Suppressor macrophage treated with lipopolysaccharide for 4 hours (primary cell): Measurements from ENCODE around the gene ACTL6B.
A peak's percentile ranks its signal among the peaks of the same experiment; 100 is the strongest.
"Not testable (repeated sequence)": the region's sequence is repeated elsewhere in the genome, so short reads cannot be mapped to it uniquely, and the experiment has no call there.

Source experiments
- DNase-seq: peaks from one replicate; pipeline ENCODE4 v3.0.0-alpha.2; 2020

The ACTL6B gene

DNA sequence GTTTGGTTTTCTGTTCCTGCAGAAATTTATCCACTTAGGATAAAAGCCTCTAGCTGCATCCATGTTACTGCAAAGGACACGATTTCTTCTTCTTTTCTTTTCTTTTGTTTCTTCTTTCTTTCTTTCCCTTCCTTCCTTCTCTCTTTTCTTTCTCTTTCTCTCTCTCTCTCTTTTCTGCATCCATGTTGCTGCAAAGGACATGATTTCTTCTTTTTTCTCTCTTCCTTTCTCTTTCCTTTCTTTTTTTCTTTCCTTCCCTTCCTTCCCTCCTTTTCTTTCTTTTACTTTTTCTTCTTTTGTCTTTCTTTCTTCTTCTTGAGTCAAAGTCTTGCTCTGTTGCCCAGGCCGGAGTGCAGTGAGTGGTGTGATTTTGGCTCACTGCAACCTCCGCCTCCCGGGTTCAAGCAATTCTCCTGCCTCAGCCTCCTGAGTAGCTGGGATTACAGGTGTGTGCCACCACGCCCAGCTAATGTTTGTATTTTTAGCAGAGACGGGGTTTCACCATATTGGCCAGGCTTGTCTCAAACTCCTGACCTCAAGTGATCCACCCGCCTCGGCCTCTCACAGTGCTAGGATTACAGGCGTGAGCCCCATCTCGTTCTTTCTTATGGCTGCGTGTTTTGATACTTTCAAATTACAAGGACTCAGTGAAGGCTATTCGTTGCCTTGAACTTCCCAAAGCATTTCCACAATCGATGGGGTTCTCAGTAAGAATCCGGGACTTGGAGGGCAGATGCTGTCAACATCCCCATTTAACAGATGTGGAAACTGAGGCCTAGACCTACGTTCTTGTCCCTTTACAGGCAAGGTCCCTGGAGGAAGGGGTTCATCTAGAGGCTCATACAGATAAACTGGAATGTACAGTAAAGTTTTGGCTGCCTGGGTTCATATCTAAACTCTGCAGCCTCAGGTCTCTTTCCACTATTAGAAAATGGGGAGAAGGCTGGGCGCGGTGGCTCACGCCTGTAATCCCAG, 15.4 kb upstream of the ACTL6B start:
- no peak for DNase-seq

DNA sequence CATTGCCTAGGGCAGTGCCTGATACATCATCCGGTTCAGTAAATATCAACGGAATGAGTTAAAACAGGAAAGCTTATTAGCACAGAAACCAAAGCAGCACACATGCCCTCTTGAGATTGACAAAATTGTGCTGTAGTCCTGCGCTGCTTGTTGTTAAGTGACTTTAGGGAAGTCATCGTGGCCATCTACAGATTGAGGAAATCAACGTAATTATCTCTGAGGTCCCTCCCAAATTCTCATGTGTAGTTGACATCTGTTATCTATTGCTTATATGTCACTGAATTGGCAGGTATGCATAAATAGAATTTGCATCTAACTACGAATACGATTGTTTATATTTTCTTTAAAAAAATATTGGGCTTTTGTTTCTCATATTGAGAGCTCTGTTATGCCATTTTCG, 13.8 kb upstream of the ACTL6B start:
- no peak for DNase-seq

- not testable (repeated sequence) for DNase-seq
Observed at GRCh38 chr7:100669106-100669505, 12.9 kb upstream of the ACTL6B start.

- no peak for DNase-seq
Observed at GRCh38 chr7:100668069-100668449, 11.8 kb upstream of the ACTL6B start.

DNA sequence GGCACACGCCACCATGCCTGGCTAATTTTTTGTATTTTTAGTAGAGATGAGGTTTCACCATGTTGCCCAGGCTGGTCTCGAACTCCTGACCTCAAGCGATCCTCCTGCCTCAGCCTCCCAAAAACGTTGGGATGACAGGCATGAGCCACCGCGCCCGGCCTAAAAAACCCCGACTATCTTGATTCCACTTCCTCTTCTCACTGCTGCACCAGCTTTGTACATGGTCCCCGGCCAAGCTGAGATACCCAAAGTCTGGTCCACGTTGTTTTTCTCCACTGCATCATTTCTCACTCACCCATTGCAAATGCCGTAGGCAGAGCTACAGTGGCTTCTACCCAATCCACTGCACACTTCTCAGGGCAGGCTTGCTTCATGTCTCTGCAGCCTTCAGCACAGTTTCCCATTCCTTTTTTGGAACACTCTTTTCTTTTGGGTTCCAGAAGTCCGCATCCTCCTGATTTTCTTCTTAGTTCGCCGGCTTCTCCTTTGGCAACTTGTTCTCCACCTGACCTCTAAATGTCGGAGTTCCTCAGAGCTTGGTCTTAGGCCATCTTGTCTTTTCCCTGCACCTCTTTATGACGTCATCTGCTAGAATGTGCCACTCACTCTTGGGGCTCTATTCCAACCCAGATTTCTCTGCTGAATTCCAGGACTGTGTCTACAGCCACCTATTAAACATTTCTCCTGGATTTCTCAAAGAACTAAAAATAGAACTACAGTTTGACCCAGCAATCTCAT, 11.3 kb upstream of the ACTL6B start:
- no peak for DNase-seq

GRCh38 chr7:100665168-100665726, 9.0 kb upstream of the ACTL6B start:
- no peak for DNase-seq

DNA sequence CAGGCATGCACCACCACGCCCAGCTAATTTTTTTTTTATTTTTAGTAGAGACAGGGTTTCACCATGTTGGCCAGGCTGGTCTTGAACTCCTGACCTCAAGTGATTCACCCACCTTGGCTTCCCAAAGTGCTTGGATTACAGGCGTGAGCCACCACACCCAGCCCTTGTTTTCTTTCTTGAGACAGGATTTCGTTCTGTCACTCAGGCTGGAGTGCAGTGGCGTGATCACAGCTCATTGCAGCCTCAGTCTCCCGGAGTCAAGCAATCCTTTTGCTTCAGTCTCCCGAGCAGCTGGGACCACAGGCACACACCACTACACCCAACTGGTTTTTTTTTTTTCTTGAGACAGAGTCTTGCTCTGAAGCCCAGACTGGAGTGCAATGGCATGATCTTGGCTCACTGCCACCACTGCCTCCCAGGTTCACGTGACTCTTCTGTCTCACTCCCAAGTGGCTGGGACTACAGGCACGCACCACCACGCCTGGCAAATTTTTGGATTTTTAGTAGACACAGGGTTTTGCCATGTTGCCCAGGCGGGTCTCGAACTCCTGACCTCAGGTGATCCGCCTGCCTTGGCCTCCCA, 6.0 kb upstream of the ACTL6B start:
- DNase-seq = not testable (repeated sequence)

GRCh38 chr7:100654908-100655831, 1.1 kb downstream of the ACTL6B start:
- no peak for DNase-seq

DNA sequence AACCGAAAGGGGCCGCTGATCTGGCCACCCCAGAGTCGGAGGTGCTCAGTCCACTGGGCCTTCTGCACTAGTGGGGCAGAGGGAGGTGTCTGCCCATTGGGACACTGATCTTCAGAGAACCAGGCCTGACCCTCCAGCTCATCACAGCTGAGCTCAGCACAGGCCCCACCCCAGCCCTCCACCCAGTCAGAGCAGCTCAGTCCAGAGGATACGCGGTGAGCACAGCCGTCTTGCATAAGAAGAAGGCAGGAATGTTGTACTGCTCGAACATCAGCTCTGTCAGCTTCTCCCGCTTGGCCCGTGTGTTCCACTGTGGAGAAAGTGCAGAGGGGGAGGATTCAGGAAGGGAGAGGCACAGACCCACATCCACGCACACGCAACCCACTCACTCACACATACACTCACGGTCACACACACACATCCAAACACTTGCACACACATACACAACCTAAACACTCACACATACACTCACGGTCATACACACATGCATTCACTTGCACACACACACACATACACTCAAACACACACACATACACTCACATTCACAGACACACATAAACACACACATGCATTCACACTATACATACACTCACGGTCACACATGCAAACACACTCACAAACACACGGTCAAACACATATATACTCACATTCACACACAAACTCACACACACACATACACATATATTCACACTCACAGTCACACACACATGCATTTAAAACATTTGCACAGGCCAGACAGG, 6.3 kb downstream of the ACTL6B start:
- DNase-seq = no peak

GRCh38 chr7:100642534-100642907, 13.7 kb downstream of the ACTL6B start:
- no peak for DNase-seq

GRCh38 chr7:100641860-100642533, 14.3 kb downstream of the ACTL6B start:
- no peak for DNase-seq

DNA sequence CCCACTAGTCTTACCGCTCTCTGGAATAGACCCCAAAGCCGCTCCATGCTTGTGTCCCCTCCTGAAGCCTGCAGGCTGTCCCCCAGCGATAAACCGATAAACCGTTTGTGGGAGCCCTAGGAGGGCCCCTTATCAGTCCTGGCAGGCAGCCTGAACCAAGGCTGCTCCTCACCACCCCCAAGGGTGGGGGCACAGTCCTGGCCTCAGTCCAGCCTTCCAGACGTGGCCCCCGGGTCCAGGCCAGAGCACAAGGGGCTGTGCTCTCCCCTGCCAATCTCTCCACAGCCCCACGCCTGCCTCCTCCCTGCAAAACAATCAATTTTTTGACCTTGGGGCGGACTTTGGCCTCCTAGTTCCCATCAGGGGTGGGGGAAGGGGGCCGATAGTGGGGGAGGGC, 14.8 kb downstream of the ACTL6B start, which contains the start of gene TFR2:
Gene TFR2, minus strand, starts transcription at position 90 of the 397 bp plus-strand sequence. Its CDS starts 43 bp downstream, at position 47.
- no peak for DNase-seq

DNA sequence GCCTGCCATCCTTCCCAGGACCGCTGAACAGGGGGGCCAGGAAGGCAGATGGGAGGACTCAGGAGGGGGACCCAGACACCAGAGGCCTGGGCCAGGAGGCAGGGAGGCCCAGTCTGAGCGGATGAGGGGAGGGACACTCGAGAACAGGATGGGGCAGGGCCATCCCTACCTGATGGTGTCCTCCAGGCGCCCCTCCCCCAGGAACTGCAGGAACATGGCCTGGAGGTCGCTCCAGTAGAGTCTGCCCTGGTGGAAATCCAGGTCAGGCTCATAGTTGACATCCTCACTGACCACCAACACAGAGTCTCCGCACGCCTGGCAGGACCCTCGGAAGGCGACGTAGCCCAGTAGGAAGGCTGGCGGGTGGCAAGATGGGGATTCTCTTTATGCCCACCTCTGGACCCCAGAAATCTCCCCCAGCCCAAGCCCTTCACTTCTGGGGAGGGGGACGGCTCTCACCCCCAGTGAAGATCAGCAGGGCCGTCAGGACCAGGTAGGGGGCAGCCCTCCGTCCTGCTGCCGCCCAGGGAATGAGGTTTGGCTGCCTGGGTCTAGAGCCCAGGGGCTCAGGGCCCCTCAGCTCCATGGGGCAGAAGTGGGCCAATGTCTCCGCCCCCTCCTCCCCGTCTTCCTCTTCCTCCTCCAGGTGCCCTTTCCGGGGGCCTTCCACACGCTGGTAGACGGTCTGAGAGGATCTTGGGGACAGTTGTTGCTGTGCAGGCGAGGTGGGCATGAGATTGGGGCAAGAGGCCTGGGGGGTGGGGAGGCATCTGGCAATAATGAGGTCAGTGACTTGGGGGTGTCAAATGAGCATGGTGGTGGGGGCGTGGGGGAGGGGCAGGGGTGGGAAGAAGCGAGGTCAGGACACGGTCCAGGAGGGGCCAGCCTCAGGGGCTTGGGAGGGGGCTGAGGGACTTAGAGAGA, 15.5 kb downstream of the ACTL6B start:
- no peak for DNase-seq

DNA sequence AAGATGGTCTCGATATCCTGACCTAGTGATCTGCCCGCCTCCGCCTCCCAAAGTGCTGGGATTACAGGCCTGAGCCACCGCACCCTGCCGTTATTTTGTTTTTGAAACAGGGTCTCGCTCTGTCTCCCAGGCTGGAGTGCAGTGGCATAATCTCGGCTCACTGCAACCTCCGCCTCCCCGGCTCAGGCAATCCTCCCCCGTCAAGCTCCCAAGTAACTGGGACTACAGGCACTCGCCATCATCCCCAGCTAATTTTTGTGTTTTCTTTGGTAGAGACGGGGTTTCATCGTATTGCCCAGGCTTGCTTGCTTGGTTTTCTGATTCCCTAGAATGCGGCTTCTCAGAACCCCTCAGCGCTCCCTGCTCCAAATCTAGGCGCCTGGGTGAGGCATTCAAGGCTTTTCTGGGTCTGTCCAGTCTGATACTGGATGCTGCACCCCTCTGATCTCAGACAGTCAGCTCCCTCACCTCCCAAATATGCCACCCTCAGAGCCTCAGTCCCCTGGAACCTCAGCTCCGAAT, 16.2 kb downstream of the ACTL6B start:
- DNase-seq = no peak

DNA sequence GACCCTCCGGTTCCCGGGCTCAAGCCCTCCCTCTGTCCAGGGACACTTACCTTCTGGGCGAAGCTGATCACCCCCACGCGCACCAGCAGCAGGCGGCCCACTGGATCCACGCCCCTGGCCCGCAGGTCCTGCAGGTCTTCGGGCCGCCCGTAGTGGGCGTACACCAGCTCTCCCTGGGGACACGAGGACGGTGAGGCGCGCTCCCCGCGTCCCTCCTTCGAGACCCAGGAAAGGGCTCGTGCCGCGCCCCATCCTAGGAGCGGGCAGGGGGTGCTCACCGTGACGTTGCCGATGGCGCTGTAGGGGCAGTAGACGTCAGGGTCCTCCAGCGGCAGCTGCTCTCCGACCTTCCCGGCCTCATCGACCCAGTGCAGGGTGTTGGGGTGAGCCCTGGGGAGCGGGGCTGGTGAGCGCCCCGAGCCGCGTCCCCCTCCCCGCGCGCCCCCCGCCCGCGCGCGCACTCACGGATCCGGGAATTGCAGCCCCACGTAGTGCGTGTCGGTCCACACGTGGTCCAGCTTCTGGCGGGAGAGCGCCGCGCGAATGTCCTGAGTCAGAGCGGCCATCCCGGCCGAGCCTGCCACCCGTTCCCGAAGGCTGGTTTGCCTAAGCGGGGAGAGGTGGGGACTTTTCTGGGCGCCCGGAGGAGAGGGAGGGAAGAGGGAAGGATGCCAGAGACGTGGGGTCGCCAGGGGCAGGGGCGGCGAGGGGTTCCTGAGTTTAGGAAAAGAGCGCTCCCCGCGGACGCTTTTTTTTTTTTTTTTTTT, 23.1 kb downstream of the ACTL6B start:
- DNase-seq = peak; percentile 45

GRCh38 chr7:100630066-100630465, 26.2 kb downstream of the ACTL6B start:
- no peak for DNase-seq

DNA sequence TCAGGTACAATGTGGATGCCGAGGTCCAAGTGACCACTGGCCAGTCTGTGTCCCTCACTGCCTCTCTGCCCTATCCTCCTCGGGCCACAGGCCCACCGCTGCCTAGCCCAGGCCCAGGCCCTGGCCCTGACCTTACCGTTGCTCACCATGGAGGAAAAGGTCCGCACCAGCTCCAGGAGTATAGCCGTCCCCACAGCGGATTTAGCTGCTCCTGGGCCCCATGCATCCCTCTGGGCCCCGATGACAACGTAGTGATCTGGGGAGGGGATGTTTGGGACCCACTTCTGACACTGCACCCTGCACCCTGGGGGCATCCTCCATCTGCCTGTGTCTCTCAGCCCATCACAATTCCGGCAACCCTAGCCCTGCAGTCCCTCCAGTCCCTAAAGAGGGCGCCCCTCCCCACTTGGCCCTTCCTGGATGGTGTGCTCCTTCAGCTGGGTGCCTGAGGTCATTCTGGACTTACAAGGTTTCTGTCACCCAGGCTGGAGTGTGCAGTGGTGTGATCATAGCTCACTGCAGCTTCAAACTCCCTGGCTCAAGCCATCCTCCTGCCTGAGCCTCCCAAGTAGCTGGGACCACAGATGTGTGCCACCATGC, 27.0 kb downstream of the ACTL6B start:
- peak; percentile 54 for DNase-seq

DNA sequence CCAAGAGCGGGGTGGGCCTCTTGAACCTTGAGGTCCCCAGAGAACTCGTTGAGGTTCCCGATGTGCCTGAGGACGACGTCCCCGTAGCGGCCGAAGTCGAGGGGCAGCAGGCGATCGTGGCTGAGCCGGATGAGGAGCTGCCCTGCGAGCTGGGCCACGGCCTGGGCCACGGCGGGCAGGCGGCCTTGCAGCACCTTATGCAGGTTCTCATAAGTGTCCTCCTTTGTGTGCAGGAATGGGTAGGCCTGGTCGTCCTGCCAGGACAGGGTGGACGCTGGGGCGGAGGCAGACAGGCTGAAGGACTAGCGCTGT, 29.1 kb downstream of the ACTL6B start:
- DNase-seq = no peak
